PFSK-1 (cell line): Measurements from ENCODE around the gene XPR1.

Experiments
- FOXP2 ChIP-seq: optimal IDR thresholded peaks from 2 replicates; pipeline ENCODE3; 2011; ENCODE audit warnings: borderline replicate concordance, control low read depth, inconsistent platforms; ENCODE audit not compliant: insufficient read depth; ENCODE audit errors: extremely low read length, extremely low read depth
- REST ChIP-seq, 2 experiments: IDR thresholded peaks; 2 replicates each; pipeline versions ENCODE4 v1.6.1 to v1.8.0; 2011 to 2012; ENCODE audit warnings: low read depth in 2 of 2, low read length in 2 of 2, control low read depth in 1 of 2, inconsistent platforms in 1 of 2, mild to moderate bottlenecking in 1 of 2, moderate library complexity in 1 of 2; ENCODE audit not compliant: insufficient read depth in 1 of 2
- SIN3A ChIP-seq: IDR thresholded peaks from 2 replicates; pipeline ENCODE4 v1.6.1; 2012; ENCODE audit warnings: mild to moderate bottlenecking, low read length, moderate library complexity, borderline replicate concordance; ENCODE audit not compliant: insufficient read depth

- no peak for TF ChIP-seq SIN3A
- TF ChIP-seq REST (IDR thresholded peaks at IDR 0.05; ENCODE audit: insufficient read depth in 1 of 2, low read depth in 2 of 2, low read length in 2 of 2) = no peak
- no peak for TF ChIP-seq FOXP2
Observed at GRCh38 chr1:180610556-180611015, 21.2 kb upstream of the XPR1 start.
